GM12891 (cell line): Measurements from ENCODE around the gene RERE.

Experiments used
- POLR2A ChIP-seq: IDR thresholded peaks from 2 replicates; pipeline ENCODE4 v1.6.1; 2011; ENCODE audit warnings: low read depth, low read length, control low read depth
- POLR2AphosphoS5 ChIP-seq: IDR thresholded peaks from 2 replicates; pipeline ENCODE4 v1.6.1; 2011; ENCODE audit warnings: low read depth, low read length, control low read depth
- POU2F2 ChIP-seq: IDR thresholded peaks from 2 replicates; pipeline ENCODE4 v1.6.1; 2011; ENCODE audit warnings: low read depth, mild to moderate bottlenecking, control low read depth, low read length, moderate library complexity
- SPI1 ChIP-seq: IDR thresholded peaks from 2 replicates; pipeline ENCODE4 v1.6.1; 2011; ENCODE audit warnings: low read depth, low read length, control low read depth
- TAF1 ChIP-seq: IDR thresholded peaks from 2 replicates; pipeline ENCODE4 v1.6.1; 2011; ENCODE audit warnings: low read depth, low read length, control low read depth

- TF ChIP-seq POLR2A (no peak), TAF1 (no peak), SPI1 (no peak), POU2F2 (no peak), POLR2AphosphoS5 (no peak)
Measured at GRCh38 chr1:8398677-8399076, 418.8 kb downstream of the RERE start.
